Muscle layer of colon (tissue), 2 donors: ENCODE measurements around the gene NR2F6.
"Not testable (repeated sequence)": the region's sequence is repeated elsewhere in the genome, so short reads cannot be mapped to it uniquely, and the experiment has no call there.

Experiments used
- H3K27ac ChIP-seq: one replicate; pipeline ENCODE4 v1.7.0; 2013; ENCODE audit warnings: low read depth, mild to moderate bottlenecking, low read length, moderate library complexity
- H3K27me3 ChIP-seq, 2 donors: one replicate each; pipeline ENCODE4 v1.7.0; 2013; ENCODE audit warnings: low read length in 2 of 2, mild to moderate bottlenecking in 2 of 2; ENCODE audit not compliant: insufficient read depth in 2 of 2, control insufficient read depth in 1 of 2
- H3K36me3 ChIP-seq: one replicate; pipeline ENCODE4 v1.7.0; 2013; ENCODE audit warnings: mild to moderate bottlenecking, low read length; ENCODE audit not compliant: insufficient read depth
- H3K4me1 ChIP-seq: one replicate; pipeline ENCODE4 v1.7.0; 2013; ENCODE audit warnings: mild to moderate bottlenecking, low read length; ENCODE audit not compliant: insufficient read depth
- H3K4me3 ChIP-seq, 2 donors: one replicate each; pipeline ENCODE4 v1.7.0; 2013; ENCODE audit warnings: low read length in 2 of 2, low read depth in 1 of 2, mild to moderate bottlenecking in 1 of 2, moderate library complexity in 1 of 2
- H3K9ac ChIP-seq: one replicate; pipeline ENCODE4 v1.7.0; 2013; ENCODE audit warnings: low read length
- H3K9me3 ChIP-seq: one replicate; pipeline ENCODE4 v1.7.0; 2013; ENCODE audit warnings: mild to moderate bottlenecking, low read length
- donor health status: abdominal sarcoma.
- donor health status: Adenocarcinoma of cecum.

Gene NR2F6

DNA sequence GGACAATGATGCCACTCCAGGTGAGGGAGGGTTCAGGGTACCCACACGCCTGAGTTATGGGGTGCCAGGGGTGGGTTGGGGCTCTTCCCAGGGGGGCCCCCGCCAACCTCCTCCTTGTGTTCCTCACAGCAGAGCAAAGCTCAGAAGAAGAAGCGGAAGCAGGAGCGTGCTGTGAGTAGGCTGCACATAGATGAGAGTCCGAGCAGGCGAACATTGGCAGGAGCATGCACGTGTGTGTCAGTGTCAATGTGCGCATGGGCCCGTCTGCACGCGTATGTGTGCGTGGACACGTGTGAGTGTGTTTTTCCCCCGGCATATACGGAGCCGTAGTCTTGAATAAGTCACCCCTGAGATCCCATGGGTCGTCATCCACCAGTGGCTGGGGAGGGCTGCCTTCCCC, 43.0 kb downstream of the NR2F6 start:
- no peaks in the 10 kb centered on the region for H3K9me3 ChIP-seq
- no peaks in the 10 kb centered on the region for H3K27me3 ChIP-seq
- peaks cover 51% of the 10 kb centered on the region for H3K36me3 ChIP-seq
- no peak overlapping the region for H3K27ac ChIP-seq
- H3K4me3 ChIP-seq = no peak overlapping the region
- H3K4me1 ChIP-seq = no peaks in the 10 kb centered on the region
- H3K9ac ChIP-seq = no peak overlapping the region

DNA sequence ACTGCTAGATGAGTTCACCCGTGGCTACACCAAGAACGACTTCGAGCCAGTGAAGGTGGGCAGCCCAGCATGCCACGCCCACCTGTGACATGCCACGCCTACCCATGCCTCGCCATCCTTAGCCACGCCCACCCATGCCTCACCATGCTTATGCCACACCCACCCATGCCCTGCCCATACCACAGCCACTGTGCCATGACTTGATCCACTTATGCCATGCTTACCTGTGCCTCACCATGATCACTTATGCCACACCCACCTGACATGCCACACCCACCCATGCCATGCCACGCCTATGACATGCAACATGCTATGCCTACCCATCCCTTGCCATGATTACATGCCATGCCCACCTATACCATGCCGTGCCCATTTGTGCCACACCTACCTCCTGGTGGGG, 43.5 kb downstream of the NR2F6 start:
- Histone ChIP-seq H3K9me3 (no peaks in the 10 kb centered on the region), H3K4me1 (no peaks in the 10 kb centered on the region), H3K4me3 (no peak overlapping the region), H3K9ac (no peak overlapping the region), H3K27me3 (no peaks in the 10 kb centered on the region), H3K27ac (no peak overlapping the region), H3K36me3 (peaks cover 55% of the 10 kb centered on the region)

DNA sequence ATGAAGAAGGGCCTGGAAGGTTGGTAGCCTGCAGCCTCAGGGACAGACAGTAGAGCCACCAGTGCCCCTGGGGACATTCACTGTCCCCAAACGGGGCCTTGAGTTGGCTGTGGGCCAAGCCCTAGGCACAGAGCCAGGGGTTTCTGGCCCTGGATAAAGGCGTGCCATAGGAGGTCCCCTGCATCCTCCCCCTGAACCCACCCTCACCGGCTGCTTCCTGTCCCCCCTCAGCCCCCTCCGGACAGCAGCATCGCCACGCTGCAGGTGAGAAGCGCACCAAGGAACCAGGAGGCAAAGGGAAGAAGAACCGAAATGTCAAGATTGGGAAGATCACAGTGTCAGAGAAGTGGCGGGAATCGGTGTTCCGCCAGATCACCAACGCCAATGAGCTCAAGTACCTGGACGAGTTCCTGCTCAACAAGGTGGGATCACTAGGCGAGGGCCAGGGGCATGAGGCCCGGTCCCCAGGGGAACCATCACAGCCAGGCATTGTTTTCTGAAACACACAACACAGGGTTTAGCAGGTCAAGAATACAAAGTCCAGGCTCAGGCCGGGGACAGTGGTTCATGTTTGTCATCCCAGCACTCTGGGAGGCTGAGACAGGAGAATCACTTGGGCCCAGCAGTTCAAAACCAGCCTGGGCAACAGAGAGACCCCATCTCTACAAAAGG, 45.2 kb downstream of the NR2F6 start:
- Histone ChIP-seq H3K9me3 (no peaks in the 10 kb centered on the region), H3K36me3 (peaks cover 45% of the 10 kb centered on the region), H3K27me3 (no peaks in the 10 kb centered on the region), H3K9ac (no peak overlapping the region), H3K4me1 (no peaks in the 10 kb centered on the region), H3K27ac (no peak overlapping the region), H3K4me3 (no peak overlapping the region)

DNA sequence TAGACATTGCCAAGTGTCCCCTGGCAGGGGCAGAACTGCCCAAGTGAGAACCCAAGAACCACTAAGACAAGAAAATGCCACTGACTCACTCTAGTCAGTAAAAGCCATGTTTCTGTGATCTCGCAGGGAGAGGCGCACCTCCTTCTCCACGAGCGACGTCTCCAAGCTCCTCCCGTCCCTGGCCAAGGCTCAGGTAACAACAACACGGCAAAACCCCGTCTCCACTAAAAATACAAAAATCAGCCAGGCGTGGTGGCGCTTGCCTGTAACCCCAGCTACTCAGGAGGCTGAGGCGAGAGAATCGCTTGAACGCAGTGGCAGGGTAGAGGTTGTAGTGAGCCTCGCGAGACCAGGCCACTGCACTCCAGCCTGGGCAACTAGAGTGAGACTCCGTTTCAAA, 48.1 kb downstream of the NR2F6 start:
- H3K36me3 ChIP-seq = peaks cover 57% of the 10 kb centered on the region
- H3K9ac ChIP-seq = no peak overlapping the region
- H3K9me3 ChIP-seq = no peaks in the 10 kb centered on the region
- H3K4me3 ChIP-seq = no peak overlapping the region
- H3K4me1 ChIP-seq = no peaks in the 10 kb centered on the region
- no peak overlapping the region for H3K27ac ChIP-seq
- no peaks in the 10 kb centered on the region for H3K27me3 ChIP-seq

DNA sequence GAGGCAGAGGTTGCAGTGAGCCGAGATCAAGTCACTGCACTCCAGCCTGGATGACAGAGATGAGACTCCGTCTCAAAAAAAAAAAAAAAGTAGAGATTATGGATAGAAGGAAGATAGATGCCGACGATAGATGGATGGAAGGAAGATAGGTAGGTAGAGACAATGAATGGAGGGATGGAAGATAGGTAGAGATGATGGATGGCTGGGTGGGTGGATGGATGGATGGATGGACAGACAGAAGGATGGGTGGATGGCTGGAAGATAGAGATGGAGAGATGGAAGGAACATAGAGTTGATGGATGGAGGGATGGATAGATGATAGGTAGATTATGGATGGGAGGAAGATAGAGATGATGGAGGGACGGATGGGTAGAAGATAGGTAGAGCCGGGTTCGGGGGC, 49.1 kb downstream of the NR2F6 start:
- H3K27me3 ChIP-seq = no peaks in the 10 kb centered on the region
- H3K9me3 ChIP-seq = no peaks in the 10 kb centered on the region
- H3K9ac ChIP-seq = no peak overlapping the region
- no peak overlapping the region for H3K4me3 ChIP-seq
- H3K27ac ChIP-seq = no peak overlapping the region
- H3K36me3 ChIP-seq = peaks cover 48% of the 10 kb centered on the region
- no peaks in the 10 kb centered on the region for H3K4me1 ChIP-seq

DNA sequence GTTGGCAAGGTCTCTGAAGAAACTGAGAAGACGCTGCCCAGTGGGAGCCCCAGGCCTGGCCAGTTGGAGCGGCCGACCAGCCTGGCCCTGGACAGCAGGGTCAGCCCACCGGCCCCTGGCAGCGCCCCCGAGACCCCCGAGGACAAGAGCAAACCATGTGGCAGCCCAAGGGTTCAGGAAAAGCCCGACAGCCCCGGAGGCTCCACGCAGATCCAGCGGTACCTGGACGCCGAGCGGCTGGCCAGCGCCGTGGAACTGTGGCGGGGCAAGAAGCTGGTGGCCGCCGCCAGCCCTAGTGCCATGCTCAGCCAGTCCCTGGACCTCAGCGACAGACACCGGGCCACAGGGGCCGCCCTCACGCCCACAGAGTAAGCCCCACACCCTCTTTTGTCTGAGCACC, 50.6 kb downstream of the NR2F6 start:
- Histone ChIP-seq H3K9ac (no peak overlapping the region), H3K27ac (no peak overlapping the region), H3K4me3 (no peak overlapping the region), H3K27me3 (no peaks in the 10 kb centered on the region), H3K9me3 (no peaks in the 10 kb centered on the region), H3K4me1 (no peaks in the 10 kb centered on the region), H3K36me3 (peaks cover 43% of the 10 kb centered on the region)

DNA sequence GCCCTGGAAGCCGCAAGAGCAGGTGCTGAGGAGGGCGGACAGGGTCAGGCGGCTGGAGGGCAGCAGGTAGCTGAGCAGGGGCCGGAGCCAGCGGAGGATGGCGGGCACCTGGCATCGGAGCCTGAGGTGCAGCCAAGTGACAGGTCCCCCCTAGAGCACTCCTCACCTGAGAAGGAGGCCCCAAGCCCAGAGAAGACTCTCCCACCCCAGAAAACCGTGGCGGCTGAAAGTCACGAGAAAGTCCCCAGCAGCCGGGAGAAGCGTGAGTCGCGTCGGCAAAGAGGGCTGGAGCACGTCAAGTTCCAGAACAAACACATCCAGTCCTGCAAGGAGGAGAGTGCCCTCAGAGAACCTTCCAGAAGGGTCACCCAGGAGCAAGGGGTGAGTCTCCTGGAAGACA, 51.1 kb downstream of the NR2F6 start:
- peaks cover 42% of the 10 kb centered on the region for H3K36me3 ChIP-seq
- H3K4me1 ChIP-seq = no peaks in the 10 kb centered on the region
- no peak overlapping the region for H3K4me3 ChIP-seq
- H3K27ac ChIP-seq = no peak overlapping the region
- no peaks in the 10 kb centered on the region for H3K9me3 ChIP-seq
- no peaks in the 10 kb centered on the region for H3K27me3 ChIP-seq
- no peak overlapping the region for H3K9ac ChIP-seq

DNA sequence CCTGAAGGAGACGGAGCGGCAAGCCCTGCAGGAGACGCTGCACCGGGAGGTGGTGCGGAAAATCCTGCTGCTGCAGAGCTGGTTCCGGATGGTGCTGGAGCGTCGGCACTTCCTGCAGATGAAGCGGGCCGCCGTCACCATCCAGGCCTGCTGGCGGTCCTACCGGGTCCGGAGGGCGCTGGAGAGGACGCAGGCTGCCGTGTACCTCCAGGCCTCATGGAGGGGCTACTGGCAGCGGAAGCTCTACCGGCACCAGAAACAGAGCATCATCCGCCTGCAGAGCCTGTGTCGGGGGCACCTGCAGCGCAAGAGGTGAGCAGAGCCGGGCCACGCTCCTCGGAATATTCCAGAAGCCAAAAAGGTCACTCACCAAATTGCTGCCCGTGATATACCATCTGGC, 53.0 kb downstream of the NR2F6 start:
- H3K27ac ChIP-seq = no peak overlapping the region
- H3K9me3 ChIP-seq = no peaks in the 10 kb centered on the region
- no peaks in the 10 kb centered on the region for H3K4me1 ChIP-seq
- peaks cover 56% of the 10 kb centered on the region for H3K36me3 ChIP-seq
- H3K4me3 ChIP-seq = no peak overlapping the region
- H3K27me3 ChIP-seq = no peaks in the 10 kb centered on the region
- H3K9ac ChIP-seq = no peak overlapping the region

DNA sequence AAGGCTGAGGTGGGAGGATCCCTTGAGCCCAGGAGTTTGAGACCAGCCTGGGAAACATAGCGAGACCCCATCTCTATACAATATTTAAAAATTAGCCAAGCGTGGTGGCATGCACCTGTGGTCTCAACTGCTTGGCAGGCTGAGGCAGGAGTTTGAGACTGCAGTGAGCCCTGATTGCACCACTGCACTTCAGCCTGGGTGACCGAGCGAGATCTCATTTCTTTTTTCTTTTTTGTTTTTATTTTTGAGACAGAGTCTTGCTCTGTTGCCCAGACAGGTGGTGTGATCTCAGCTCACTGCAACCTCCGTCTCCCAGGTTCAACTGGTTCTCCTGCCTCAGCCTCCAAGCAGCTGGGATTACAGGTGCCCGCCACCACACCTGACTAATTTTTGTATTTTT, 54.0 kb downstream of the NR2F6 start:
- H3K4me1 ChIP-seq, H3K27ac ChIP-seq, H3K27me3 ChIP-seq, H3K9ac ChIP-seq, H3K9me3 ChIP-seq, H3K4me3 ChIP-seq: not testable (repeated sequence)
- H3K36me3 ChIP-seq = peaks cover 55% of the 10 kb centered on the region

DNA sequence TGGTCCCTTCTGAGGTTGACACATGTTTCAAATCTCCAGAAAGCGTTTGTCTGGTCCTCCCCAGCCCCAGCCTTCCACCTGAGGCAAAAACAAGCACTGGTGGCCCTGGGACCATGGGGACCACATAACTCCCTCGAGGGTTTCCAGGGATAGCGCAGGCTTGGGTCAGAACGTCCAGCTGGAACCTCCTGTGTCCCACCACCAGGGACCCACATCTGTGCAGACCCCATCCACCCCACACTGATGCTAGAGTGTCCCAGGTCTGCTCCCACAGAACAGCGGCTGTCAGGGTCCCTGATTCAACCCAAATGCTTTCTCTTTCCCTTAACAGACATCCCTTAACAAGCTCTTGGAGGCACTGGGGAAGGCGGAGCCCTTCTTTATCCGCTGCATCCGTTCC, 60.1 kb downstream of the NR2F6 start:
- peaks cover 50% of the 10 kb centered on the region for H3K36me3 ChIP-seq
- H3K27ac ChIP-seq = no peak overlapping the region
- no peaks in the 10 kb centered on the region for H3K9me3 ChIP-seq
- H3K9ac ChIP-seq = no peak overlapping the region
- no peaks in the 10 kb centered on the region for H3K4me1 ChIP-seq
- H3K4me3 ChIP-seq = no peak overlapping the region
- H3K27me3 ChIP-seq = no peaks in the 10 kb centered on the region

DNA sequence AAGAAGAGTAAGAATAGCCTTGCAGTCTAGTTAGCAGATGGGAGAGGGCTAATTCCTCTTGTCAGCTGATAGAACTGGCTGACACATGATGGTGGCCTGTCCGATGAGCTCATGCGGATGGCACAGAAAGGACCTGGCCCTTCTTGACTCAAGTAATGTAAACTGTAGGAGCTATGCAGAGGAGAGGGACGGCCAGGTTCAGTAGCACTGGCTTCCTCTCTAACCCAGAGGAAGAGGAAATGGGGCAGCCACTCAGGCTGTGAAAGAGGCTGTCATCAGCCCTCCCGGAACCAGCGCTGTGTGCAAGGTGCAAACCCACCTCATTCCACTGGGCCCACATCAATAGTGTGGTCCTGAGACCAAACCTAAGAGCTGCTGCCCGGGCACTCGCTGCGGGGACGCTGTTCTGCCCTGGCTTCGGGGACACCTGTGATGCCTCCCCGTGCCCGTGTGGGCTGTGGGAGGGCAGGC, 61.3 kb downstream of the NR2F6 start:
- H3K4me1 ChIP-seq = no peaks in the 10 kb centered on the region
- H3K4me3 ChIP-seq = no peak overlapping the region
- H3K36me3 ChIP-seq = peaks cover 48% of the 10 kb centered on the region
- no peaks in the 10 kb centered on the region for H3K9me3 ChIP-seq
- H3K27me3 ChIP-seq = no peaks in the 10 kb centered on the region
- no peak overlapping the region for H3K27ac ChIP-seq
- no peak overlapping the region for H3K9ac ChIP-seq

DNA sequence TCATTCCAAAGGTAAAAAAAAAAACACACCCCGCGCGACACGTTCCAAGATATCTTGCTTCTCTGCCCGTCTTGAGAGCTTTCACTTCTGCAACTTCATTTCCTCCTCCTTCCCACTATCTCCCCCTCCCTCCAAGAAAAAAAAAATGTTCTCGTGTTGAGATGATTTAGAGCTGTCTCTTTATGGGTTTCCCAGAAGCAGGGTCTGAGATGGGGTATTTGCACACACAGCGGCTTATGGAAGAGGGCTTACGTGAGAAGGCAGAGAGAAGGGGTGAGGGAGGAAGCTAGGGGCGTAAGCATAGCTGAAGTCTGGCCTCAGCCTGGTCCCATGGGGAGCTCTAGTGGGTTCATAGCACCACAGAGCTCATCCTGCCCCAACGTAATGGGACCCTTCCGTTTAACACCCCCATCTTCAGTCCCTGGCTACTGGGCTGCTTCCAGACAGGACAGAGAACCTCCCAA, 61.8 kb downstream of the NR2F6 start:
- Histone ChIP-seq H3K27ac (no peak overlapping the region), H3K27me3 (no peaks in the 10 kb centered on the region), H3K36me3 (peaks cover 42% of the 10 kb centered on the region), H3K9me3 (no peaks in the 10 kb centered on the region), H3K9ac (no peak overlapping the region), H3K4me3 (no peak overlapping the region), H3K4me1 (no peaks in the 10 kb centered on the region)
